Femur (tissue), 1 donor: ENCODE measurements around the gene PCSK5.
A peak's percentile ranks its signal among the peaks of the same experiment; 100 is the strongest.

Experiments used
- DNase-seq: peaks from one replicate; pipeline ENCODE4 v3.0.0-alpha.2; 2017

Gene PCSK5

DNA sequence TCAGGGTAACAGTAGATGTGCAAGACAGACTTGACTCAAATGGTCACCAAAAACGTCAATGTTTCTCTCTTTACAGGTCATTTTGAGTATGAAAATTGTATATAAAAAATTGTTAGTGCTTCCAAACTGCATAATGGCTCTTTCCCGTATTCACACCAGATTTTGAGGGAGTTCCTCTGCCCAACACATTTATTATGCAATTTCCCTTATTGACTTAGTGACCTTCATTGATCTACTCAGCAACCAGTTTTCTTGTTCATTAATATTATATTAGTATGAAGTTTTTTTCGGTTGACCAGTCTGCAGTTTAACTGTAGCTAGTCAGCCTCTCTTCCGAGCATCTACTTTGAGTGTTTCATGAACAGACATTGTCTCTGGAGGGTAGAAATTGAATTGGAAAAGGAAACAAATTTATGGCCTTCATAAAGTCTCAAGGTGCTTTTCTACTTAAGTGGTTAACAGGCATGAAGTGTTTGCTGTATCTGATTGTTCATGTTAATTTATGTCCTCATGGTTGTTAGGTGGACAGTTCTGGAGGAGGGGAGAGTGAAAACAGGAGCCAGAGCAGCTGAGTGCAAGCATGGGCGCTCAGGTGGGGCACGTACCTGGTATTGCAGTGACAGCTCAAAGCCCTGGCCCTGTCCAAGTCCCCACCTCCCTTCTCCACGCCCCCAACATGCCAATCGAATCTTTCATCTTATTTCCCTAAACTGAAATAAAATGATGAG is 263.6 kb downstream of the PCSK5 start:
- no peak for DNase-seq

DNA sequence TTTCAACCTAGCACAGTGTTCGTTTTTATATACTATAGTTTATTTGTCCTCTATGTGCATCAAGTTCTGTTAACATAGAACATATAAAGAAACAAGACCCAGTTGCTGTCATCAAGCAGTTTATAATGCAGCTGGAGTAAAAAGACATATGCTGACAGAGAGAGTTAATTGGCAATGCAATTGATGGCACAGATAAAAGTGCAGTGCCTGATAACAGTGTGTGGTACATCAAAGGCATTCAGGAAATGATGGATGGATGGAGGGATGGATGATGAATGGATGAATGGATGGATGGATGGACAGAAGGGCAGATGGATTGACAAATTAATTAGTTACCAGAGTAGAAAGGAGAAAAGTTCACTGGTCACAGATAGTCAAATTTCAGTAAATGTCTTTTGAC is 264.9 kb downstream of the PCSK5 start:
- DNase-seq, result no peak

DNA sequence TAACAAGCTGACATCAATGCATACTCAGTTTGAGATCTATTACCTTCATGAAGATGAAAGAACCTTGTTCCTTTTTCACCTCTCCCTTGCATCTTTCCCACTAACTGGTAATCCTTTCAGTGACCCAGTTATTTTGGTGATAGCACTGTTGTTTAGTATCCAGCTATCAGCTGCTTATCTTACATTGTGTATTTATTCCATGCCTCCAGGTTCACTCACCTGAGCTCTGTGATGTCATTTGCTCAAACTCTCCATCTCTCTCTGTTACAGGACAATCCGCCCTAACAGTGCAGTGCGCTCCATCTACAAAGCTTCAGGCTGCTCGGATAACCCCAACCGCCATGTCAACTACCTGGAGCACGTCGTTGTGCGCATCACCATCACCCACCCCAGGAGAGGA is 268.2 kb downstream of the PCSK5 start:
- DNase-seq, result no peak

DNA sequence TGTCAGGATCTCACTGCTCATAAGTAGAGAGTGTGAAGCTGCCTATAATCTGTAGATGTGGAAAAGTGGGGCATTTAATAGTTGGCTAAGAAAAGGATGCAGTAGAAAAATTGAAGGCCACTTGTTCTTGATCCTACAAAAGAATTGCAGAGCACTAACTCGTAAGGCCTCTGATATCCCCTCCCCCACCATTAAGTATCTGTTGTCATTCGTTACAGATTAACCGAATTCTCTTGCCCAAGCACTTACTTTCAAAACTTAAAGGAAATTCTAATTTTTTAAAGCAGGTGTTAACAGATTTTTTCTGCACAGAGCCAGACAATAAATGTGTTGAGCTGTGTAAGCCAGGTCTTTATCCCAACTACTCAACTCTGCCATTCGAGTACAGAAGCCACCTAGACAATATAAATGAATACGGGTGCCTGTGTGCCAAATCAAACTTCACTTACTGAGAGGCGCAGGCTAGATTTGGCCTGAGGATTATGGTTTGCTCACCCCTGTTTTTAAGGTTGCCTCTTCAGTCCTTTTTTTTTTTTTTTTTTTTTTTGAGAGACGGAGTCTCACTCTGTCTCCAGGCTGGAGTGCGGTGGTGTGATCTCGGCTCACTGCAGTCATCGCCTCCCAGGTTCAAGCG is 268.9 kb downstream of the PCSK5 start:
- no peak for DNase-seq

DNA sequence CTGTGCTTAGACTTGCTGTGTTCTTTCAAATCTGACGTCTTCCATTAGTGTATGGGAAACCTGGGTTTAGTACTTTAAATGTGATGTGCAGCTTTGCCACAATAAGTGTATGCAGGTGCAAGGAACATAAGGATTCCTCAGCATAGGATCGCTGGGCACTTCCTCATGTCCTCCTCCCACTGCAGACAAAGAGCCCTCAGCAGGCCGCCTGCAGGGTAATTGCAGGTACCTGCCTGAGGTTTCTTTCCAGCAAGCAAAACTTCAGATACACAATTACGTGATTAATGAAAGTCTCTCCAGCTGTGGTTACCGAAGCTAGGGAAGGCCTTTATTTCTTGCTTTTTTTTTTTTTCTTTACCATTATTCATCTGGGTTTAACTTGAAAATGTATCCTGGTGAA is 270.6 kb downstream of the PCSK5 start:
- no peak for DNase-seq

DNA sequence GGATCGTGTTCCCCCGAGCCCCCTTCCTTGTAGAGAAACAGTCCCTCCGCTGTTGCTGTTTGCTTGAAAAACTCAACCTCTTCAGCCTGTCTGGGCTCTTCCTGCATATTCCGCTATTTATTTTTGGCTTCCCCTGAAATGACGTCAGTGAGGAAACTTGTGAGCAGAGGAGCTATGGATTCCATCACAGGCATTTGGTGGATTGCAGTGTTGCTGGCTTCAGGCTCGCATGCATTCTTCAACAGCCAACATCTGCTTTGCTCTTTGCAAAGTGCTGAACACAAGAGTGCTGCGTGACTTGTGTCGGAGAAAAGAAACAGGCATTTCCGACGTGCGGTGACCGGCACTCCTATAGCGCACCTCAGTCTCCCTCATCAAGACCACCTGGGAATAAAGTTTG is 271.1 kb downstream of the PCSK5 start:
- peak; percentile 86 for DNase-seq

DNA sequence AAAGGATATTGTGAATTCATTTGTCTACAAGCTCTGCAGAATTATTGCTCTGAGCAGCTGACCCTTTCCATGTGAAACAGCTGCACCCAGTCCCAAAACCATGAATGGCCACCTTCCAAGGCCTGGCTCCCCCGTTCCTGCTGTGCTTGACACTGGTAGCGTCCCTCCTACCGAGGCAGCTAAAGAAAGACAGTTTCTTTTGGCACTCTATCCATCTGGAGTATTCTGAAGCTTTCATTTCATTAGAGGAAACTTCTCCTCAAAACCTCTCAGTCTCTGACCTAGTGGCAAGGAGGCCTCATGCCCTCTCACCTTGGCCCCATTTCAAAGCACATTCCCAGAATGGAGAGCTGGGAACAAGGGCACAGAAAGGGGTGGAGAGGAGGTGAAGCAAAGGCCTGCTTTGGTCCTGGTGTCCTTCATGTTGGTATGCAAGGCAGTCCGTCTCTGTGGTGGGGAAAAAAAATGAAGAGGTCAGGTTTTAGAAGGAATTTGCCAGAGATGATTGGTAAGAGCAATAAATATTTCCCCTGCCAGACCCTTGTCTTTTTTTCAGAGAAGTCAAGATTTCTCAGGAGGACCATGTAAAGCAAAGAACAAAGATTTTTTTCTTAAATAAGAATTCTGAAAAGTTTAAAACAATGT is 271.7 kb downstream of the PCSK5 start:
- DNase-seq, result peak; percentile 64

DNA sequence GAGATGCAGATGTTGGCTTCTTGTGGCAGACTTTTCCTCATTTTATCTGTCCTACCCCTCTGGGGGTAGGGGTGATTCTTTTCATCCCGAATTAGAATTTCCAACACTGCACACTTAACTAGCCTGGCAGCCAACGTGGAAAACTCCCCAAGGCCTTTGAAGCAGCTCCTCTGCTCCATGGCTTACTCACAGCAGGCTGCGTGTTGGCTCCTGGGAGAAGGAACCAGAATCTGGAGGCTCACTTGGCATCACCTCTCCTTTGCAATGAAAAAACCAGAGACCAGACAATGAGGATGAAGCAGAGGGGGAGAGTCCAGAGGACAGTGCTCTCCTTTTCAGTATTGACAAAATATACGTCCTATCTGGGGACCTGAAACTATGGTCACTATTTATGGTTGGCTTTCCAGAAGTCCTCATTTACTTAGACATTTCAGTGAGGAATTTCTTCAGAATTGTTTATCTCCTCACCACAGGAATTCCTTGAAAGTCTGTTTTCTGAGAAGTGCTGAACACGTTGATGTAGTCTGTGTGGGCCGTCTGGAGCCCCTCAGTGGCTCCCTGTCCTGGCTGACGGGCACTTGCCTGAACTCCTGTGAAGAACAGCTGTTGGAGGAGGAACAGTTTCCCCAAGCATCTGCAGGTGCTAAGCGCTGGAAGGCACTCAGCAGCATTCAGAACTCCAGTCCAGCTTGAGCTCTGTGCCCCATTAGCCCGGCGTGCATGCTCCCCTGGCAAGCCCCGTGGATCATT is 272.5 kb downstream of the PCSK5 start:
- DNase-seq, result peak; percentile 65

DNA sequence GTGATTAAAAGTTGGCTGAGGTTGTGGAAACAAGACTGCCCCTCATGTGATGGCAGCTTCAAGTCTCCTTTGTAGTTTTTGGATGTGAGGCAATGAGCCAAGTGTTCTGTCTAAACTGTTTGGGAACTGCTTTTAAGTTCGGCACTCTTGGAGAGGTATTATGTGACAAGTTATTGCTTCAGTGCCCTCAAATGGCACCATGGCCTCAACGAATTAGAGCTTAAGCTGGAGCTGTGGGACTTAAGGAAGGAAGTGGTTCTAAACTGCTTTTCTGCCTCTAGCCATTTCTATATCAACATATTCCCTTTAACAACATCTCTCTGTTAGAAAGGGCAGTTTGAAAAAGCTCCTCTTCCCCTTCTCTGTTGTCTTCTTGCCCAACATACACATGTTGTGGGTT is 276.1 kb downstream of the PCSK5 start:
- no peak for DNase-seq

DNA sequence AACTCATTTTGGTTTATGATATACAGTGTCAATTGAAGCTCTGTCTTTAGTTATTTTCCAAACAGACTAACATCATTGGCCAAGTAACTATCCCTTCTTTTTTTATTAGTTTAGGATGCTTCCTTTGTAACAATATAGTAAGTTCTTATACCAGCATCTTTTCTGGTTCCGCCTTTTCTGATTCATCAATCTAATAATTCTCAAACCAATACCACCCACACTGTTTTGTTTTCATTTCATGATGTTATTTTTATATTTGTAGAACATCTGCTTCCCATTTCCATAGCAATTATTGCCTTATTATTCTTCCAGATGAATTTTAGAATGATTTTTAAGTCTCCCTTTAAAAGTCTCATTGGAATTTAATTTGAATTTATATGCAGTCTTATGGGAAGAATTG is 285.7 kb downstream of the PCSK5 start:
- DNase-seq, result no peak

DNA sequence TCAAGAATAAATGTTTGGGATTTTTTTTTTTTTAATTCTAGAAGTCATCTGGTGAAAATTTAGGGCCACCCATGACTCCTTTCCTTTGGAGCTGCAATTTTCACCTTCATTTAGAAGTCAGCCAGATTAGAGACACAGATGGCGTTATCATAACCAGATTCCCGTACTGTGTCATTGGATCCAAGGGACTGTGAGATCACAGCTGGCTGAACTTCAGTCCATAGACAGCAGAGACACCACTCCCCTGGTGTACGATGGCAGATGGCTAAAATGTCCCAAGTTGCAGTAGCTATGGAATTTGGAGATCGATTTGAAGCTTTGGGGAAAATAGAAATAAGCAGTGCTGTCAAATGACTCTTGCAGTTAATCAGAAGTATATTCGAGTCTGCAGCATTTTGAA is 287.5 kb downstream of the PCSK5 start:
- no peak for DNase-seq

DNA sequence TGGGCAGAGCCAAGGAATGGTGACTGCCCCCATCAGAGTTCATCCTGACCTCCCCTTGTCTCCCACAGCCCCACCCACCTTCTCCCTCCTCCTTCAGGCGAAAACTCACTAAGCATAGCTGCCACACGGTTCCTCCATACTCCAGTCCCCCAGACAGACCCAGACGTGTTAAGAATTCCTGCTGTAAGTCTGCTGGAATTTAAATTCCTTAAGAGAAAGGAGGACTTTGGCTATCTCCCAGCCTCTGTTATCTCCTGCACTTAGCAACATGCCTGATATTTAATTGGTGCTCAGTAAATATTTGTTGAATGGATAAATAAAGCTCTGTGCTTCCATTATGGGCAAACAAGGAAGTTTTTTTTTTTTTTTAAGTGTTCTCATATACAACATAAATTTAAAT is 290.1 kb downstream of the PCSK5 start:
- DNase-seq, result no peak

DNA sequence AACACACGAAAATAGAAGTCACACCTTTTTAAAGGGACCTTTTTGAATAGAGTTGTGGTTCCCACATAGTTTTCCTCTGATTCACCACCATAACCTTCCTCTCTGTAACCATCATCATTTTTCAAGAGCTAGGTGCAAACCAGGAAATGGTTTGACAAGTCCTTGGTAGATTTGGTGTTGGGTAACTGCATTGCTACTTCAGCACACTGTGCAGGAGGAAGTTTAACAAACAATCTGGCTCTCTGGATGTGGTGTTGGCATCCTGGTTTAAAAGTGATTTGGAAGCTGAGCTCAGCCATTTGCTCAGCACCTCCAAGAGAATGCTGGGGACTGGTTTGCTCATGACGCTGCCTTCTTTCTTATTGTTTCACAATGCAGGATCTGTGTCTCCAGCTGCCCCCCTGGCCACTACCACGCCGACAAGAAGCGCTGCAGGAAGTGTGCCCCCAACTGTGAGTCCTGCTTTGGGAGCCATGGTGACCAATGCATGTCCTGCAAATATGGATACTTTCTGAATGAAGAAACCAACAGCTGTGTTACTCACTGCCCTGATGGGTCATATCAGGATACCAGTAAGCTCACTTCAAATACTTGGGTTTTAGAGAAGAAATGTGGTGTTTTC is 290.7 kb downstream of the PCSK5 start:
- DNase-seq, result no peak

DNA sequence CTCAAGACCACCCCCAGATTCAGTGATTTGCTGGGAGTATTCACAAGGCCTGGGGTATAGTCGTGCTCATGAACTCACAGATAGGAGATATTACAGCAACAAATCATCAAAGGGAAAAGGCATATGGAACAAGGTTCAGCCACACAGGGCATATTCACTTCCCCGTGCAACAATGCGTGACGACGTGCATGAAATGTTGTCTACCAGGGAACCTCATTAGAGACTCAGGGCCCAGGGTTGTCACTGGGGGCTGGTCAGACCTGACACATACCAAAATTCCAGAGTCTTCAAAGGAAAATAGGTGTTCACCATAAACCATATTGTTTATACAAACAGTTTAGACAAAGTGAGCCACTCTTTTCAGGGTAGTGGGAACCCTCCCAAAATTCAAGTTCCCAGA is 291.3 kb downstream of the PCSK5 start:
- no peak for DNase-seq

DNA sequence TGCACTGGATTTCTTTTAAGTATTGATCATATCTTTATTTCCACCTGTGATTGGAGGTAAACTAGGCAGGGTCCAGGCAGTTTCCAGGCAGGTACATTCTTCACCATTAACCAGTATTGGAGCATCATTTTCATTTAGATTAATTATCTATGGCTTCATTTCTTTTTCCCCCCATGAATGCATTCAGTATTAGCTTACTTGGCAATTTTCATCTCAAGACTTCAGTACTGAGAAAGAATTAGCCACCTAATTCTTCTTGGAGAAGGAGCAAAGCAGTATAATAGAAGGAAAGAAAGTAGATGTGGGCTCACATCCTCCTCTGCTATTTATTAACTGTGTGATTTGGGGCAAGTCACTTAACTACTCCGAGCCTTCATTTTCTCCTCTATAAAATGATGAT is 295.0 kb downstream of the PCSK5 start:
- no peak for DNase-seq

DNA sequence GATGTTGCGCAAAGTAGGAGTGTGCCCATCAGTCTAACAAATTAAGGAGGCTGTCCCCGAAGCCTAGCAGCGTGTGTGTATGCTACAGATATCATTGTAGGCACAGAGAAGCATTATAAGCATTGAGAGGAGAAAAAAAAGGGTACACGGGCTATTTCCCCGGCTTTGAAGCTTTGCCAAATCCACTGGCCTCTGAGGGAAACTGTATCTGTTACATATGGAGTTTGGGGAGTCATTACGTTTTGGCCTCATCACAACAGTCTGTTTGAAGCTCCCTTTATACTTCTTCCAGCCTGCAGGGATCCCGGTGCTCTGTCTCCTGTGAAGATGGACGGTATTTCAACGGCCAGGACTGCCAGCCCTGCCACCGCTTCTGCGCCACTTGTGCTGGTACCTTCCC is 297.8 kb downstream of the PCSK5 start:
- no peak for DNase-seq

DNA sequence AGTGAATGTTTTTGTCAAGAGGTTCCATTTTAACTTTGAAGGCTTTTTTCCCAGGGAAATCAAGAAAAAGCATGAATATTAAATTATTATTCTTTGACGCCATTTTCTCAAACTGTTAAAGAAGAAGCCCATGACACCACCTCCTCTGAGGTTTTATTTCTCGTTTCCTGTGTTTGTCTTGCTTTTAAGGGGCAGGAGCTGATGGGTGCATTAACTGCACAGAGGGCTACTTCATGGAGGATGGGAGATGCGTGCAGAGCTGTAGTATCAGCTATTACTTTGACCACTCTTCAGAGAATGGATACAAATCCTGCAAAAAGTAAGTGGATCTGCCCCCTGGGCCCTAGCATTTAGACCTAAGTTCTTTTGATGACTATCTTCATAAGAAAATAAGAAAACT is 298.4 kb downstream of the PCSK5 start:
- no peak for DNase-seq

DNA sequence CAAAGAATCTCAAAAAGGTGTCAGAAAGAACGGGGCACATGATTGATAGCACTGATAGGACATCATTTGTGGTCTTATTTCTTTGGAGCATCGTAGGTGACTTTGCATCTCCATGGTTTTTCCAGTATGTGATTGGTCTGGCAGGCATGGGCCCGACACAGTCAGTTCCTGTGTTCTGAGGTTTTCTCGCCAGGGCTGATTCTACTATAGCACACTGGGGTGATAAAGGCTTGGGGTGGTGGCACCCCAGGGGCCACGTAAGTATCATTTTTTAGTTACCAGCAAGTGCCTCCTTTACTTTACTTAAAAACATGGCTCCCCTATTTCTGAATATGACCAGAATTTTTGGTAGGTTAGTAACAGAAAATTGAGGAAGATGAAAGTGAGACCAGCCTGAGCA is 301.0 kb downstream of the PCSK5 start:
- no peak for DNase-seq

DNA sequence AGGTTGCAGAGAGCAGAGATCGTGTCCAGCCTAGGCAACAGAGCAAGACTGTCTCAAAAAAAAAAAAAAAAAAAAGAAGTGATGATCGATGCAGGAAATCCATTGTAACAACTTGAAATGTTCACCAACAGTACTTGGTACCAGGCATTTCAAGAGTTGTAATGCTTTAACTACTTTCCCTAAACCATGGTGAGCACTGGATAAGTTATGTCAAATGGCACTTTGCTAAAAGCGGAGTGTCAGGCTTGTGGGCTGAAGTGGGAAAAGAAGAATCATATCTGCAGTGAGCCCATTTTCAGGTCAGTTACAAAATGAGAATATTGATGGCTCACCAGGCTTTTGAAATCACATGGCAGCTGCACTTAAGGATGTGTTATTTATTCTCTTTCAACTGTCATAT is 301.5 kb downstream of the PCSK5 start:
- no peak for DNase-seq

DNA sequence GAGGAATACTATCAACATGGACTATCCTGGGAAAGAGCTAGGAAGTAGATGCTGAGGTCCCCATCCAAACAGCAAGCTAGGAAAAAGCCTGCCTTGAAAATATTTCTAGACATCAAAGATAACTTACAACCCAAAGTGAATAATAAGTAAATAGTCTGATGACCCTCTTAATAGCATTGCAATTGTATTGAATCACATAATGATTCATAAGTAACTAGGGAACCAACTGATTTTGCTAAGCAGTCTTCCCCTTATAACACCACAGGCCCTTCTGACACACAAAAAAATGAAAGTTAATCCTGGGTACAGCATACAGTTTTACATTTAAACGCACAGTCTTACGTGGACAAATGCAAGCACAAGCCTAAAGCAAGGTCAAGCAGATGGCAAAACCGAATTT is 304.4 kb downstream of the PCSK5 start:
- no peak for DNase-seq

DNA sequence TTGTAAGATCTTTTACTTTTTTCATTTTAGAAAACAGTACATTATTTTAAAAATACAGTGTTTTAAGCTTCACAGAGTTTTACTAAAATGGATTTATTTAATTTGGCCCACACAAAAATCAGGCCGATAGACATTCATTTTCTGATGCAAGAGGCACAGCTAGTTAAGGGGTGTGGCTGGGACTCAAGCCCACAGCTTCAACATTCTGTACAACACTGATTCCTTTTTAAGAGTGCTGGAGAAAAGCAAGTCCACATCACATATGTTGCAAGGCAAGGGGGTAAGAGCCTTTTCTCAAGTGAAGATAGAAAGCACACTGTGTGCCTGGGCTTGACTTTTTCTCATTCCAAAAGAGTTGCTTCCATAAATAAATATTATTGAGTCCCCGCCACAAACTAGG is 307.9 kb downstream of the PCSK5 start:
- no peak for DNase-seq

DNA sequence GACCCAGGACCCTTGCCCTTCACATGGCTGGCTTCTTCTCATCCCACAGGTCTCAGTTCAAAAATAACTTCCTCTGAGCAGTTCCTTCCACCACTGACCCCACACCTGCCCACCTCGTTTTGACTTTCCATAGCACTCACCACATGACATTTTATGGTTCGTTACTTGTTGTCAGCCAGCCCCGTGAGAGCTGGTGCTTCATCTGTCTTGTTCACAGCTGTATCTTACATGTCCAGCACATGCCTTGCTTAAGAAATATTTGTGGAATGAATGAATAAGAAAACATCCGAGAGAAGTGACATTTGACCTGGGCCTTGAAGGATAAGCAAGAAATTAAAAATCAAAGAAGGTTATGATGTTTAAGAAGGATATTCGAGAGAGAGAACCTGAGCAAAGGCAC is 309.8 kb downstream of the PCSK5 start:
- no peak for DNase-seq

DNA sequence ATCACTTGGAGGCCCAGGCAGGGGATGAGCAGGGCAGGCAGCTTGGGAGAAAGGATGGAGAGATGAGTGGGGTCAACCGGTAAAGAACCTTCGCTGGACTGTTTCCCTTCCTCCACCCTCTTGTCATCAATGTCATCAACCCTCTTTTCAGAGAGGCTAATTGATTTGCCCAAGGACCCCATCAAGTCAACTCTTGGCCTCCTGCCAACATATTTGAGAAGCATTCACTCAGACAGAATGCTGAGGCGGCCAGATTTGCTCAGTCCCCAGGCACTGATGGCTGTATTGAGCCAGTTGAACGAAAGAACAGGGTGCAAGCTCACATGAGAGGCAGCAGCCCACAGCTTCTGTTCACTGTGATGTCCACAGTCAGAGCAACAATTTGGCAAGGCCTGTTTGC is 310.3 kb downstream of the PCSK5 start:
- no peak for DNase-seq
